ENCODE measurements around the gene UVRAG. TPM values are rescaled to one million over a fixed set of nuclear protein-coding genes. Genes with fewer than 3 reads are reported as not detected.

UVRAG gene
- total RNA-seq, 1 donor: 28.2 TPM

- Histone ChIP-seq H4K20me1 (ENCODE audit: insufficient read depth, low read length) (no peaks in the 10 kb centered on the region), H3K27ac (ENCODE audit: low read depth, low read length) (no peak overlapping the region), H3K79me2 (ENCODE audit: insufficient read depth, low read length) (peaks cover 2% of the 10 kb centered on the region), H3K4me2 (ENCODE audit: insufficient read depth, low read length) (no peak overlapping the region), H3K9me3 (ENCODE audit: low read depth, low read length) (no peaks in the 10 kb centered on the region), H3K36me3 (ENCODE audit: insufficient read depth, low read length) (no peaks in the 10 kb centered on the region), H3K4me3 (ENCODE audit: insufficient read depth, low read length) (no peak overlapping the region), H3K27me3 (ENCODE audit: insufficient read depth, low read length) (no peaks in the 10 kb centered on the region), H3K4me1 (ENCODE audit: insufficient read depth, low read length) (no peaks in the 10 kb centered on the region), H2AFZ (ENCODE audit: low read length) (no peak overlapping the region)
- TF ChIP-seq, protein P1, sequence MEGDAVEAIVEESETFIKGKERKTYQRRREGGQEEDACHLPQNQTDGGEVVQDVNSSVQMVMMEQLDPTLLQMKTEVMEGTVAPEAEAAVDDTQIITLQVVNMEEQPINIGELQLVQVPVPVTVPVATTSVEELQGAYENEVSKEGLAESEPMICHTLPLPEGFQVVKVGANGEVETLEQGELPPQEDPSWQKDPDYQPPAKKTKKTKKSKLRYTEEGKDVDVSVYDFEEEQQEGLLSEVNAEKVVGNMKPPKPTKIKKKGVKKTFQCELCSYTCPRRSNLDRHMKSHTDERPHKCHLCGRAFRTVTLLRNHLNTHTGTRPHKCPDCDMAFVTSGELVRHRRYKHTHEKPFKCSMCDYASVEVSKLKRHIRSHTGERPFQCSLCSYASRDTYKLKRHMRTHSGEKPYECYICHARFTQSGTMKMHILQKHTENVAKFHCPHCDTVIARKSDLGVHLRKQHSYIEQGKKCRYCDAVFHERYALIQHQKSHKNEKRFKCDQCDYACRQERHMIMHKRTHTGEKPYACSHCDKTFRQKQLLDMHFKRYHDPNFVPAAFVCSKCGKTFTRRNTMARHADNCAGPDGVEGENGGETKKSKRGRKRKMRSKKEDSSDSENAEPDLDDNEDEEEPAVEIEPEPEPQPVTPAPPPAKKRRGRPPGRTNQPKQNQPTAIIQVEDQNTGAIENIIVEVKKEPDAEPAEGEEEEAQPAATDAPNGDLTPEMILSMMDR (IDR thresholded peaks at IDR 0.05; ENCODE audit: extremely low read depth, low read depth, low read length): no peak
- no peak for DNase-seq (ENCODE audit: insufficient read length, low spot score, missing footprints)
Measured at GRCh38 chr11:76105637-76106036, 290.6 kb downstream of the UVRAG start.

DNA sequence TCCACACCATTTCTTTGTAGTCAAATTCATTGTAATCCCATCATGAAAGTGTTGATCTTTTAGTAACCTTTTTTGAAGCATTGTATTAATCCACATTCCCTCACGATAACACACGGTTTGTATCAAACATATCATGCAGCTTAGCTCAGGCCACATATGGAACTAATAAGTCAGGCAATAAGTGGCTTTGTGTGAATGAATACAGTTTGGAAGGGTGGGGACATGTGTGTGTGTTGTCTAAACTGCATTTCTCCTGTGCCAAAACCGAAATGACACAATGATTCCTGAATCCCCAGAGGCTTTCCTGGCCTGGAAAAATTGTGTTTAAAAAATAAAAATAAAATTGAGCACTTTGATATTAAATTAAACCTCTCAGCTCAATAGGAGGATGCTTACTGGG lies 293.0 kb downstream of the UVRAG start:
- Histone ChIP-seq H3K4me1 (ENCODE audit: insufficient read depth, low read length) (no peaks in the 10 kb centered on the region), H3K36me3 (ENCODE audit: insufficient read depth, low read length) (no peaks in the 10 kb centered on the region), H4K20me1 (ENCODE audit: insufficient read depth, low read length) (no peaks in the 10 kb centered on the region), H3K4me2 (ENCODE audit: insufficient read depth, low read length) (no peak overlapping the region), H3K9me3 (ENCODE audit: low read depth, low read length) (no peaks in the 10 kb centered on the region), H3K27ac (ENCODE audit: low read depth, low read length) (no peak overlapping the region), H3K27me3 (ENCODE audit: insufficient read depth, low read length) (no peaks in the 10 kb centered on the region), H3K4me3 (ENCODE audit: insufficient read depth, low read length) (no peak overlapping the region), H2AFZ (ENCODE audit: low read length) (no peak overlapping the region), H3K79me2 (ENCODE audit: insufficient read depth, low read length) (no peaks in the 10 kb centered on the region)
- TF ChIP-seq, protein P1 (IDR thresholded peaks at IDR 0.05; ENCODE audit: extremely low read depth, low read depth, low read length): no peak
- DNase-seq (ENCODE audit: insufficient read length, low spot score, missing footprints): no peak

- no peaks in the 10 kb centered on the region for H3K9me3 ChIP-seq (ENCODE audit: low read depth, low read length)
- no peaks in the 10 kb centered on the region for H3K27me3 ChIP-seq (ENCODE audit: insufficient read depth, low read length)
- no peaks in the 10 kb centered on the region for H4K20me1 ChIP-seq (ENCODE audit: insufficient read depth, low read length)
- no peak overlapping the region for H2AFZ ChIP-seq (ENCODE audit: low read length)
- no peaks in the 10 kb centered on the region for H3K4me1 ChIP-seq (ENCODE audit: insufficient read depth, low read length)
- TF ChIP-seq, protein P1 (IDR thresholded peaks at IDR 0.05; ENCODE audit: extremely low read depth, low read depth, low read length): no peak
- no peak overlapping the region for H3K4me3 ChIP-seq (ENCODE audit: insufficient read depth, low read length)
- DNase-seq (ENCODE audit: insufficient read length, low spot score, missing footprints): no peak
- H3K4me2 ChIP-seq (ENCODE audit: insufficient read depth, low read length): no peak overlapping the region
- no peaks in the 10 kb centered on the region for H3K79me2 ChIP-seq (ENCODE audit: insufficient read depth, low read length)
- no peaks in the 10 kb centered on the region for H3K36me3 ChIP-seq (ENCODE audit: insufficient read depth, low read length)
- H3K27ac ChIP-seq (ENCODE audit: low read depth, low read length): no peak overlapping the region
Measured at GRCh38 chr11:76114238-76114637, 299.2 kb downstream of the UVRAG start.

- Histone ChIP-seq H3K79me2 (ENCODE audit: insufficient read depth, low read length) (no peaks in the 10 kb centered on the region), H2AFZ (ENCODE audit: low read length) (no peak overlapping the region), H4K20me1 (ENCODE audit: insufficient read depth, low read length) (no peaks in the 10 kb centered on the region), H3K4me2 (ENCODE audit: insufficient read depth, low read length) (no peak overlapping the region), H3K27ac (ENCODE audit: low read depth, low read length) (no peak overlapping the region), H3K36me3 (ENCODE audit: insufficient read depth, low read length) (no peaks in the 10 kb centered on the region), H3K4me1 (ENCODE audit: insufficient read depth, low read length) (no peaks in the 10 kb centered on the region), H3K4me3 (ENCODE audit: insufficient read depth, low read length) (no peak overlapping the region), H3K27me3 (ENCODE audit: insufficient read depth, low read length) (no peaks in the 10 kb centered on the region), H3K9me3 (ENCODE audit: low read depth, low read length) (no peaks in the 10 kb centered on the region)
- TF ChIP-seq, protein P1 (IDR thresholded peaks at IDR 0.05; ENCODE audit: extremely low read depth, low read depth, low read length): no peak
- DNase-seq (ENCODE audit: insufficient read length, low spot score, missing footprints): no peak
Measured at GRCh38 chr11:76115555-76115954, 300.5 kb downstream of the UVRAG start.

All from osteoblast (primary cell).